ENCODE results near the gene F2RL1. TPM values are rescaled to one million over a fixed set of nuclear protein-coding genes. Genes with fewer than 3 reads are reported as not detected.

Gene F2RL1
- polyA plus RNA-seq, 1 donor from 2014 or later: 0.12 TPM

- no peaks in the 10 kb centered on the region for H4K20me1 ChIP-seq (ENCODE audit: insufficient read depth)
- H3K36me3 ChIP-seq (ENCODE audit: insufficient read depth, low read length): no peaks in the 10 kb centered on the region
- H3F3A ChIP-seq (ENCODE audit: insufficient read depth, low read length, poor library complexity, severe bottlenecking): no peaks in the 10 kb centered on the region
- H3K9ac ChIP-seq (ENCODE audit: low read length): no peak overlapping the region
- no peaks in the 10 kb centered on the region for H3K9me3 ChIP-seq (ENCODE audit: low read length)
- H3K79me2 ChIP-seq (replicated peaks; ENCODE audit: insufficient read depth, low read length): no peaks in the 10 kb centered on the region
- no peak overlapping the region for H3K4me2 ChIP-seq (ENCODE audit: low read length)
- no peak for TF ChIP-seq CTCF (IDR thresholded peaks at IDR 0.05; ENCODE audit: poor library complexity, severe bottlenecking)
- no peak for TF ChIP-seq MXI1 (conservative IDR thresholded peaks at IDR 0.05; ENCODE audit: poor library complexity, severe bottlenecking)
- TF ChIP-seq POLR2AphosphoS5 (IDR thresholded peaks at IDR 0.05): no peak
- TF ChIP-seq TAF1 (IDR thresholded peaks at IDR 0.05; ENCODE audit: low read depth): no peak
- no peak for TF ChIP-seq RAD21 (conservative IDR thresholded peaks at IDR 0.05)
- no peak for TF ChIP-seq REST (IDR thresholded peaks at IDR 0.05; ENCODE audit: borderline replicate concordance)
- no peak for TF ChIP-seq SMC3 (conservative IDR thresholded peaks at IDR 0.05; ENCODE audit: poor library complexity)
- TF ChIP-seq EP300 (conservative IDR thresholded peaks at IDR 0.05; ENCODE audit: poor library complexity, severe bottlenecking): no peak
- TF ChIP-seq EZH2 (IDR thresholded peaks at IDR 0.05; ENCODE audit: borderline replicate concordance, insufficient read depth, low read length, poor library complexity, severe bottlenecking): no peak
- H3K4me3 ChIP-seq (ENCODE audit: low read length): no peak overlapping the region
- H3K9me2 ChIP-seq (ENCODE audit: insufficient read depth, low read length): no peaks in the 10 kb centered on the region
- no peak overlapping the region for H2AFZ ChIP-seq (ENCODE audit: low read depth, low read length)
- H3K27me3 ChIP-seq (ENCODE audit: insufficient read depth, low read depth, low read length): no peaks in the 10 kb centered on the region
- H3K27ac ChIP-seq (ENCODE audit: low read length): no peak overlapping the region
Observed at GRCh38 chr5:76836585-76836984, 17.8 kb downstream of the F2RL1 start.

- Histone ChIP-seq H3F3A (ENCODE audit: insufficient read depth, low read length, poor library complexity, severe bottlenecking) (no peaks in the 10 kb centered on the region), H2AFZ (ENCODE audit: low read depth, low read length) (no peak overlapping the region), H3K27me3 (ENCODE audit: insufficient read depth, low read depth, low read length) (no peaks in the 10 kb centered on the region), H3K4me3 (ENCODE audit: low read length) (no peak overlapping the region), H3K4me2 (ENCODE audit: low read length) (no peak overlapping the region), H3K9ac (ENCODE audit: low read length) (no peak overlapping the region), H3K9me2 (ENCODE audit: insufficient read depth, low read length) (no peaks in the 10 kb centered on the region), H3K27ac (ENCODE audit: low read length) (no peak overlapping the region), H3K79me2 (replicated peaks; ENCODE audit: insufficient read depth, low read length) (no peaks in the 10 kb centered on the region), H4K20me1 (ENCODE audit: insufficient read depth) (no peaks in the 10 kb centered on the region), H3K36me3 (ENCODE audit: insufficient read depth, low read length) (no peaks in the 10 kb centered on the region), H3K9me3 (ENCODE audit: low read length) (no peaks in the 10 kb centered on the region)
- TF ChIP-seq SMC3 (conservative IDR thresholded peaks at IDR 0.05; ENCODE audit: poor library complexity) (no peak), RAD21 (conservative IDR thresholded peaks at IDR 0.05) (no peak), MXI1 (conservative IDR thresholded peaks at IDR 0.05; ENCODE audit: poor library complexity, severe bottlenecking) (no peak), EZH2 (IDR thresholded peaks at IDR 0.05; ENCODE audit: borderline replicate concordance, insufficient read depth, low read length, poor library complexity, severe bottlenecking) (no peak)
Observed at GRCh38 chr5:76838481-76839261, 19.8 kb downstream of the F2RL1 start.

Measured in neural cell (in vitro differentiated cells).